HG03039 (cell line): Measurements from ENCODE around the gene CDYL.
A peak's percentile ranks its signal among the peaks of the same experiment; 100 is the strongest.
"Not testable (repeated sequence)": the region's sequence is repeated elsewhere in the genome, so short reads cannot be mapped to it uniquely, and the experiment has no call there.

ENCODE experiments used
- ATAC-seq: cut with Tn5 transposase; IDR thresholded peaks from one replicate; pipeline ENCODE4 v1.9.1; 2021; ENCODE audit warnings: mild to moderate bottlenecking, moderate library complexity; ENCODE audit not compliant: unreplicated experiment

Gene CDYL

DNA sequence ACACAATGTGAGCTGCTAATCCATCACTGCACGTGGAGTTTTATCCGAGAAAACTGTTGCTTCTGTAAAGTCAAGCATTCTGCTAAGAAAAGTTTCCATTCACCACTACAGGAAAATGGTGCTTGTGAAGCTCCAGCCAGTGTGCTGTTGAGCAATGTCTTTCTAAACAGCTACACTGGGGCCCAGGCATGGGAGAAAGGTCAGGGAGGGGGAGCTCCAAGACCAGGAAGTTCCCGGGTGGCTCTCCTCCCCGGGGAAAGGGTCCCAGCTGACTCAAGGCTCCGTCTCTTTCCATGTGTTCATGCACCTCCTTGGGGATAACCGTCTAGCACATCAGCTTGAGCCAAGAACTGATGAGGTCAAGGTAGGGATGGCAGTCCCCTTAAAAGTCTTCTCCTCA is 207.1 kb downstream of the CDYL start:
- ATAC-seq: no peak

DNA sequence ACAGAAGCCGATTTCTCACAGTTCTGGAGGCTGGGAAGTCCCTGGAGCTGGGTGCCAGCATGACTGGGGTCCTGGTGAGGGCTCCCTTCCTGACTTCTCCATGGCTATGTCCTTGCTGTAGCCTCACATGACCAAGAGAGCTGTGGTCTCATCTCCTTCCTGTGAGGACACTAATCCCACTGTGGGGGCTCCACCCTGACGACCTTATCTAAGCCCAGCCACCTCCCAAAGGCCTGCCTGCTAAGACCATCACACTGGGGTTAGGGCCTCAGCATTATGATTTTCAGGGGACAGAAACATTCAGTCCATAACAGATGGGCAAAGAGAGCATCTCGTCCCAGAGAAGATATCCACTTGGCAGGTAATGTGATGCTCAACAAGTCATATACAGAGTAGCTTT is 210.8 kb downstream of the CDYL start:
- ATAC-seq: no peak

DNA sequence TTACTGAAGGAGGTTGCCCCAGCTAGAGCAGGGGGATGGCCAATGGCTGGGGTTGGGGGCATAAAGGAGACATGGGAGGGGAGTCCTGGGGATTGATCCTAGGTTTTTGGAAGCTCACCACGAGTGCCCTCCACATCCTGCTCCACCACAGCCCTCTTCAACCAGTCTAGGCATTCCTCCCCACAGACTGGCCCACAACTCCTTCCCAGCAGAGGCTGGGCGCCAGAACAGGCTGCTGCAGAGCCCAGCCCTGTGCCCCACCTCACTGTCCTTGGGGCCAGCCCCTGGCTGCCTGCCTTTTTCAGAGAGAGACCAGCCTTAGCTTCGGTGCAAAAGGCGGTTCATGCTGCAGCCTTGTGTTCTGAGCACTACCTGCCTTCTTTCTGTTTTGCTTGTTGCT is 211.2 kb downstream of the CDYL start:
- ATAC-seq: no peak

DNA sequence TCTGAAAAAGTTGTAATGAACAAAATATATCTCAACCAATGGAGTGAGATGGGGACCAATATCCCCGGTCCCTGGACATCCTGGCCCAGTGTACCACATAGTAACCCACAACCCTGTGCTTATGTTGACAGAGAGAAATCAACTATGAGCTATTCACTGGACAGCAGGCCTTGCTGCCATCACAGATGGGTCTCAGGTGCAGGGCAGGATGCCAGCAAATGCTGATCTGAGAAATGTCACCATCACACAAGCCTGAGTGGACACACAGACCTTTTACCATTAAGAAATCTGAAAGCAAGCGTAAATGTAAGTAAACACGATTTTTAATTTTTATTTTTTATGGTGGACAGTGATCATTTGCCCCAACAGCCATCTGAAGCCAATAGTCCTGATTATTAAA is 218.5 kb downstream of the CDYL start:
- ATAC-seq: no peak

DNA sequence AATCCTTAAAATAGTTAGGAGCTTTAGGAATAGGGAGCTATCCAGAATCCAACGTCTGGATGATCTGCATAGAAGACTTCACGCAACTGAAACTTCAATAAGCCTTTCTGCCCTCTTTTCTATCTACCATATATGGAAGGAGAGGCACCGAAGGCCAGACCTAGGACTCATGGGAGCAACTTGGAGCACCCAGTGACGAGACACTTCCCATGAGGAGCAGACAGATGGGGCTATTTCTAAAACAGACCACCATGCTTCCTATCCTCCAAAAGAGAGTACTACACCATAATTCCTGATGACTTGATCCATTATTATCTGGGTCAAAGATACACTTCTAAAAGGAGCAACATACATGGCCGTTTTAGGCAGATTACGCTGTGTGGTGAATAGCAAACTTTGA is 221.7 kb downstream of the CDYL start:
- no peak for ATAC-seq

DNA sequence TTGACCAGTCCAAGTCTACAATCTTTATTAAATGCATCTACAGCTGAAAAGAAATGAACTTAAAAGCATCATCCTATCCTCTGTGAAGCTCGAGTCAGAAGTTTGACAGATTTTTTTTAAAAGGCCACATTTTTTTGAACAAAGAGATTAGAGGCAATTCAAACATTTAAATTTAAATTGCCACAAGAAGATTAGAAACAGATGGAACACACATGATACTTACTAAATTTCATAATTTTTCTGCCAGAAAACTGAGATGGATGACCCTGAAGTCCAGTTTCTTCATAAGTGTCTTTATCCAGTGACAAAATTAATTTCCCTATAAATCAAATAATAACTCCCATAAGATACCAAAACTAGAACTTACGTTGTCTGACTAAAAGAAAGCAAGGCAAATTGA is 223.4 kb downstream of the CDYL start:
- ATAC-seq: no peak

DNA sequence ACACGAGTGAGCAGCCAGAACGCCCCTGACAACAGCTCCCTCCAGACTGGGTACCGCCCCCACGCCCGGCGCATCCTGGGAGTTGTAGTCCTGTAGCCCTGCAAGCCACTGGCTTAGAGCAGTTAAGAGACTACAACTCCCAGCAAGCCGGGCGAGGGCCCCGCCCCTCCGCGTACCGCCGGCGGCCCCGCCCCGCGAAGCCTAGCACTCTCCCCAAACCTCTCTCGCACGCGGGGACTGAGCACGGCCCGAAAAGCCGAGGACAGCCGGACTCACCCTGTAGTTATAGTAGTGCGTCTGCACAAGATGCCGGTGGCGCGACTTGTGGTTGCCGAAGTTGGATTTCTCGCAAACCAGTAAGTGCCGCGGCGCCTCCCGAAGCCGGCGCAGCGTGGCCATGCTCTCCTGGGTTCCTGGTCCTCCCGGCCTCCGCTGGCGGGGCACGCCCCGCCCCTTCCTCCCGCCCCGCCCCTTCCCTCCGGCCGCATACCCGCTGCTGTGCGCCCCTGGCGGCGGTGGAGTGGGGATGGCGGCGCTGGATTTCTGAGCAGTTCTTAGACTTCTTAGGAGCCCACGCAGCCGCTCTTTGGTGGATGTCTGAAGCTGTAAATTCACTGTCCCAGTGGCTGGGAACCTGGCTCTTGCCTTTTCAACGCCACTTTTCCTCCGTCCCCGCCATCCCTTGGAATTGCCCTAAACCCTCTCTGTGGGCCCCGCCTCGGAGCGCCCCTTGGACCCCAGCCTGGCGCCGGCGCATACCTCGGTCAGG is 227.6 kb downstream of the CDYL start, which contains the start of gene RPP40:
TSS of gene RPP40 (minus strand) at position 434 of the 769 bp plus-strand sequence. CDS start at position 399, 35 bp downstream.
- ATAC-seq: peak; percentile 93

DNA sequence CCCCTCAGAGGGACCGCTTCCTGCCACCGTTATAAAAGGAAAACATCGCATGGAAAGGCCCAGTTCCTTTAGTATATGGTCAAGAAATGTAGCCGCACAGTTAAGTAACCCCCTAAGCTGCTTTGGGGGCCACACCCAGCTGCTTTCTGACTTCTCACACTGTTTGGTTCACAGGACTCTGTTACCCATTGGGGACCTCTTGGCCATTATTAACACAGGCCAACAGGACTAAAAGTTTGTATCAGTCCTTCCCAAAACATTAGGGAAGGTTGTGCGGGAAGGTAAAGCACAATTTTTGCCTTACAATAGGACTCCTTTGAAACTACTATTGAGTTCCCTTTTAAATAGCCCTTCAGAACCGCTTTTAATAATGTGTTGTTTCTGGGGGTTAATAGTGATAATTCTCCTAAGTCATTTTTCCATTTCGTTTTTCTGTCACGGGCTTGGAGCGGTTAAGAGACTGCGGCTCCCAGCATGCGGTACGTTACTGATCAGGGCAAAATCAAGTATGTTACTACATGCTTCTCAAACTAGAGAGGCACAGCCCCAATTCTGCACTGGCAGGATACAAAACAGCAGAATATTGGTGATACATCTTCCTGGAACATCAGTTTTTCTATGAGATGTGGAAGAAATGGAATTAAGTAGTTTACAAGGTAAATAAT is 228.3 kb downstream of the CDYL start:
- no peak for ATAC-seq

DNA sequence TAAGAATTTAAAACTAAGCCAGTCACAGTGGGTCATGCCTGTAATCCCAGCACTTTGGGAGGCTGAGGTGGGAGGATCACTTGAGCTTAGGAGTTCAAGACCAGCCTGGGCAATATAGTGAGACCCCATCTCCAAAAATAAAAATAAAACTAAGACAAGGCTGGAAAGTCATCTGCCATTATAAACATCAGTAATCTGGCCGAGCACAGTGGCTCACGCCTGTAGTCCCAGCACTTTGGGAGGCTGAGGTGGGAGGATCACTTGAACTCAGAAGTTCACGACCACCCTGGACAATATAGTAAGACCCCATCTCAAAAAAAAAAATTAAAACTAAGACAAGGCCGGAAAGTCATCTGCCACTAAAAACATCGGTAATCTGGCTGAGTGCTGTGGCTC is 228.8 kb downstream of the CDYL start:
- not testable (repeated sequence) for ATAC-seq
